Measurements from ENCODE around the gene TOMM40.

- TF ChIP-seq GATA1 (IDR thresholded peaks at IDR 0.05; ENCODE audit: low read depth, low read length) (no peak), POLR2A (IDR thresholded peaks at IDR 0.05; ENCODE audit: low read length) (no peak)
Measured at GRCh38 chr19:44894946-44895345, 3.9 kb downstream of the TOMM40 start.

Data from erythroblast (primary cell).